K562 (cell line): ENCODE results near the gene FADS6. TPM values are rescaled to one million over a fixed set of nuclear protein-coding genes. Genes with fewer than 3 reads are reported as not detected.

Experiments used
- ARNT ChIP-seq, 2 experiments: fragments of 450-650 bp; IDR thresholded peaks; 2 replicates each; pipeline ENCODE4 v1.6.1; 2016; ENCODE audit warnings: mild to moderate bottlenecking in 1 of 2
- HNRNPH1 ChIP-seq: fragments of 200-400 bp; formaldehyde crosslinking; optimal IDR thresholded peaks from 2 replicates; pipeline ENCODE3; 2017; ENCODE audit warnings: low read depth, mild to moderate bottlenecking, low read length, moderate library complexity
- KLF1 ChIP-seq: fragments of 450-650 bp; IDR thresholded peaks from 2 replicates; pipeline ENCODE4 v1.6.1; 2016; ENCODE audit warnings: missing genetic modification characterization, missing compliant biosample characterization
- MXD1 ChIP-seq: fragments of 250-450 bp; sonication (Bioruptor Pico); IDR thresholded peaks from 2 replicates; pipeline ENCODE4 v1.8.0; 2021; ENCODE audit warnings: borderline replicate concordance, mild to moderate bottlenecking, moderate library complexity; ENCODE audit not compliant: poor library complexity, severe bottlenecking
- POLR2G ChIP-seq: fragments of 200-400 bp; formaldehyde crosslinking; IDR thresholded peaks from 2 replicates; pipeline ENCODE4 v1.6.1; 2017; ENCODE audit warnings: low read depth, mild to moderate bottlenecking, antibody characterized with exemption, low read length, moderate library complexity
- SMAD4 ChIP-seq: fragments of 250-450 bp; sonication (Bioruptor Pico); conservative IDR thresholded peaks from 2 replicates; pipeline ENCODE4 v1.8.0; 2021; ENCODE audit warnings: inconsistent platforms, mild to moderate bottlenecking, moderate library complexity
- TSC22D4 ChIP-seq: fragments of 450-650 bp; IDR thresholded peaks from 2 replicates; pipeline ENCODE4 v1.6.1; 2016; ENCODE audit warnings: missing genetic modification characterization, missing biosample characterization, control low read depth
- ZNF133 ChIP-seq: fragments of 250-450 bp; sonication (Bioruptor Pico); IDR thresholded peaks from 2 replicates; pipeline ENCODE4 v1.4.0; 2020; ENCODE audit warnings: mild to moderate bottlenecking
- ZNF311 ChIP-seq: fragments of 250-450 bp; sonication (Bioruptor Pico); IDR thresholded peaks from 2 replicates; pipeline ENCODE4 v1.4.0; 2020; ENCODE audit warnings: mild to moderate bottlenecking, moderate library complexity
- ZNF449 ChIP-seq: fragments of 250-450 bp; sonication (Bioruptor Pico); IDR thresholded peaks from 2 replicates; pipeline ENCODE4 v1.8.0; 2022; ENCODE audit warnings: moderate library complexity, mild to moderate bottlenecking, inconsistent platforms
- polyA plus RNA-seq, 8 experiments: library from polyadenylated mRNA; depleted of rRNA in 4 of 8; stranded (reverse) in 5 of 8; unstranded in 3 of 8; fragments of >200 nt; fragmentation: Nextera tagmentation in 2 of 8; fragmentation: Illumina TruSeq in 1 of 8; extraction: Ambion mirVana in 2 of 8; extraction: Trizol in 1 of 8; gene quantifications; 2 replicates each; pipeline versions ENCODE4 v1.2.1 to v1.2.3, GENCODE V29; 2011 to 2014; ENCODE audit warnings: inconsistent platforms in 1 of 8, missing spikeins in 1 of 8
- total RNA-seq, 7 experiments: library from RNA; depleted of rRNA in 6 of 7; stranded (reverse); fragments of >200 nt in 6 of 7; fragmentation: Illumina TruSeq in 2 of 7; extraction: Trizol in 2 of 7; gene quantifications; 2 replicates each; pipeline versions ENCODE4 v1.2.1 to v1.2.3, GENCODE V29; 2011 to 2021; ENCODE audit warnings: low replicate concordance in 1 of 7
- TF ChIP-seq, protein P1 (sequence below): fragments of 250-450 bp; sonication (Bioruptor Pico); IDR thresholded peaks from 2 replicates; pipeline ENCODE4 v1.6.1; 2021; ENCODE audit warnings: mild to moderate bottlenecking
- TF ChIP-seq, protein P2 (sequence below): fragments of 150-350 bp; IDR thresholded peaks from 2 replicates; pipeline ENCODE4 v1.6.1; 2014; ENCODE audit warnings: low read depth, mild to moderate bottlenecking, low read length, borderline replicate concordance

The FADS6 gene
- total and polyA plus RNA-seq, 9 of the 15 experiments (the other 6 are each of a cell fraction or from before 2014, with no cell fraction given) = 0.18 to 0.22 TPM; not detected in 7

DNA sequence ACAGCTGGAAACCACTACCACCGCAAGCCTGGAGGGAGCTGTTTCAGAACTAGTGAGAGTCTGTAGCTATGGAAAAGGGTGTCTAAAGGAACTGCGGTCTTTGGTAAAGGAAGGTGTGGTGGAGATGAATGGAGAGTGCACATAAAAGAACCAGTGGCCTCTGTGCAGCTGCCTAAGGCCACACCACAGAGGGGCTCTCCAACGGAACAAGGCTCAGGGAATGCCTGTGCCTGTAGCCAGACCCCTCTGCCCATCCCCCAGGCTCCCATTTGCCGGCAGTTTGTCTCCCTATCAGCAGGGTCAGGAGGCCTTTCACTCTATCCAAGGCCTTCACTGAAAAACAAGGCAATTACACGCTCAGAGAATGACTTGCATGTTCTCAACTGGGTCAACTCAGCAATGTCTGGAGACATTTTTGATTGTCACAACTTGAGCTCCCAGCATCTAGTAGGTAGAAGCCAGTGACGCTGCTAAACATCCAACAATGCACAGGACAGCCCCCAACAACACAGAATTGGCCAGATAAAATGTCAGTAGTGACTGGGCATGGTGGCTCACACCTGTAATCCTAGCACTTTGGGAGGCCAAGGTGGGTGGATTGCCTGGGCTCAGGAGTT is 17.3 kb downstream of the FADS6 start (continued):
- TF ChIP-seq ZNF133 (CRISPR knock-in tag) (no peak), HNRNPH1 (no peak), ARNT (IDR thresholded peaks at IDR 0.05) (0 out of 4 replicates have a peak, but pooled peaks of 1 of the 2 experiments have one; percentile 55), POLR2G (0 out of 2 replicates have a peak, but pooled peaks have one; percentile 30), TSC22D4 (tag) (no peak), SMAD4 (CRISPR knock-in tag) (peak; percentile 88), MXD1 (CRISPR knock-in tag) (no peak), ZNF311 (peak; percentile 79), KLF1 (tag) (no peak; the same call in 1 of the 2 replicates), ZNF449 (CRISPR knock-in tag) (peak; percentile 41; the same call in 1 of the 2 replicates)
- TF ChIP-seq, protein P1, sequence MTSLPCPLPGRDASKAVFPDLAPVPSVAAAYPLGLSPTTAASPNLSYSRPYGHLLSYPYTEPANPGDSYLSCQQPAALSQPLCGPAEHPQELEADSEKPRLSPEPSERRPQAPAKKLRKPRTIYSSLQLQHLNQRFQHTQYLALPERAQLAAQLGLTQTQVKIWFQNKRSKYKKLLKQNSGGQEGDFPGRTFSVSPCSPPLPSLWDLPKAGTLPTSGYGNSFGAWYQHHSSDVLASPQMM (CRISPR knock-in tag) = no peak
- TF ChIP-seq, protein P2, sequence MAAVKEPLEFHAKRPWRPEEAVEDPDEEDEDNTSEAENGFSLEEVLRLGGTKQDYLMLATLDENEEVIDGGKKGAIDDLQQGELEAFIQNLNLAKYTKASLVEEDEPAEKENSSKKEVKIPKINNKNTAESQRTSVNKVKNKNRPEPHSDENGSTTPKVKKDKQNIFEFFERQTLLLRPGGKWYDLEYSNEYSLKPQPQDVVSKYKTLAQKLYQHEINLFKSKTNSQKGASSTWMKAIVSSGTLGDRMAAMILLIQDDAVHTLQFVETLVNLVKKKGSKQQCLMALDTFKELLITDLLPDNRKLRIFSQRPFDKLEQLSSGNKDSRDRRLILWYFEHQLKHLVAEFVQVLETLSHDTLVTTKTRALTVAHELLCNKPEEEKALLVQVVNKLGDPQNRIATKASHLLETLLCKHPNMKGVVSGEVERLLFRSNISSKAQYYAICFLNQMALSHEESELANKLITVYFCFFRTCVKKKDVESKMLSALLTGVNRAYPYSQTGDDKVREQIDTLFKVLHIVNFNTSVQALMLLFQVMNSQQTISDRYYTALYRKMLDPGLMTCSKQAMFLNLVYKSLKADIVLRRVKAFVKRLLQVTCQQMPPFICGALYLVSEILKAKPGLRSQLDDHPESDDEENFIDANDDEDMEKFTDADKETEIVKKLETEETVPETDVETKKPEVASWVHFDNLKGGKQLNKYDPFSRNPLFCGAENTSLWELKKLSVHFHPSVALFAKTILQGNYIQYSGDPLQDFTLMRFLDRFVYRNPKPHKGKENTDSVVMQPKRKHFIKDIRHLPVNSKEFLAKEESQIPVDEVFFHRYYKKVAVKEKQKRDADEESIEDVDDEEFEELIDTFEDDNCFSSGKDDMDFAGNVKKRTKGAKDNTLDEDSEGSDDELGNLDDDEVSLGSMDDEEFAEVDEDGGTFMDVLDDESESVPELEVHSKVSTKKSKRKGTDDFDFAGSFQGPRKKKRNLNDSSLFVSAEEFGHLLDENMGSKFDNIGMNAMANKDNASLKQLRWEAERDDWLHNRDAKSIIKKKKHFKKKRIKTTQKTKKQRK = no peak
